ENCODE results near the gene PPP1R3G.

DNA sequence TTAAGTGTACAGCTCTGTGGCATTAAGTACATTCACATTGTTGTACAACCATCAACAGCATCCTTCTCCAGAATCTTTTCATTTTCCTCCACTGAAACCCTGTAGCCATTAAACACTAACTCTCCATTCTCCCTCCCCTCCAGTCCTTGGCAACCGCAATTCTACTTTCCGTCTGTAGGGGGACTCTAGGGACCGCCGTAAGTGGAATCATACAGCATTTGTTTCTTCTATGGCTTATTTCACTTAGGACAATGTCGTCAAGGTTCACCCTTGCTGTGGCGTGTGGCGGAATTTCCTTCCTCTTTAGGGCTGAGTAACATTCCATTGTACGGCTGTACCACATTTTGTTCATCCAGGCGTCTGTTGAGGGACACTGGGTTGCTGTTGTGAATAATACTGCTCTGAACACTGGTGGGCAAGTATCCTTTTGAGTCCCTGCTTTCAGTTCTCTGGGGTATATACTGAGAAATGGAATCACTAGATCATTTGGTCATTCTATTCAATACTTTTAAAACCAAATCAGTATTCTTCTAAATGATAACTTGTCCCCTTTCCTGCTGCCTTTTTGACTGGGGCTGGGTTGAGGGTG lies 50.7 kb downstream of the PPP1R3G start:
- TF ChIP-seq, protein P1, sequence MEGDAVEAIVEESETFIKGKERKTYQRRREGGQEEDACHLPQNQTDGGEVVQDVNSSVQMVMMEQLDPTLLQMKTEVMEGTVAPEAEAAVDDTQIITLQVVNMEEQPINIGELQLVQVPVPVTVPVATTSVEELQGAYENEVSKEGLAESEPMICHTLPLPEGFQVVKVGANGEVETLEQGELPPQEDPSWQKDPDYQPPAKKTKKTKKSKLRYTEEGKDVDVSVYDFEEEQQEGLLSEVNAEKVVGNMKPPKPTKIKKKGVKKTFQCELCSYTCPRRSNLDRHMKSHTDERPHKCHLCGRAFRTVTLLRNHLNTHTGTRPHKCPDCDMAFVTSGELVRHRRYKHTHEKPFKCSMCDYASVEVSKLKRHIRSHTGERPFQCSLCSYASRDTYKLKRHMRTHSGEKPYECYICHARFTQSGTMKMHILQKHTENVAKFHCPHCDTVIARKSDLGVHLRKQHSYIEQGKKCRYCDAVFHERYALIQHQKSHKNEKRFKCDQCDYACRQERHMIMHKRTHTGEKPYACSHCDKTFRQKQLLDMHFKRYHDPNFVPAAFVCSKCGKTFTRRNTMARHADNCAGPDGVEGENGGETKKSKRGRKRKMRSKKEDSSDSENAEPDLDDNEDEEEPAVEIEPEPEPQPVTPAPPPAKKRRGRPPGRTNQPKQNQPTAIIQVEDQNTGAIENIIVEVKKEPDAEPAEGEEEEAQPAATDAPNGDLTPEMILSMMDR (IDR thresholded peaks at IDR 0.05), result no peak
- TF ChIP-seq POLR2A (IDR thresholded peaks at IDR 0.05), result no peak

Data from lower leg skin (tissue), 3 donors.